WTC11 (cell line): Measurements from ENCODE around the gene PLCZ1. TPM values are rescaled to one million over a fixed set of nuclear protein-coding genes. Genes with fewer than 3 reads are reported as not detected.

ENCODE experiments used
- ATAC-seq: fragments of 200-7000 bp; cut with Tn5 transposase; 2 replicates; pipeline ENCODE4 v1.10.0; 2021; ENCODE audit warnings: mild to moderate bottlenecking, moderate library complexity
- CTCF ChIA-PET: fragments of 300-600 bp; sonication (Branson Sonifier 250); formaldehyde crosslinking; loops from one replicate; lab custom pipeline; 2021; ENCODE audit warnings: antibody characterized with exemption; lab: Charles Lee
- POLR2A ChIA-PET: fragments of 350-600 bp; sonication (Branson Sonifier 250); formaldehyde crosslinking; loops from one replicate; lab custom pipeline; 2021; ENCODE audit warnings: antibody characterized with exemption; lab: Charles Lee
- DNase-seq: peaks from one replicate; pipeline ENCODE4 v3.0.0; 2021; ENCODE audit warnings: low spot score
- H3K27ac Mint-ChIP-seq: 2 replicates; pipeline ENCODE4 v1.8.0; 2021; ENCODE audit warnings: mixed read lengths
- H3K27me3 Mint-ChIP-seq: 2 replicates; pipeline ENCODE4 v1.8.0; 2021; ENCODE audit warnings: low read depth, mild to moderate bottlenecking, moderate library complexity, mixed read lengths
- H3K36me3 Mint-ChIP-seq: 2 replicates; pipeline ENCODE4 v1.8.0; 2021; ENCODE audit warnings: mixed read lengths
- H3K4me1 Mint-ChIP-seq: 2 replicates; pipeline ENCODE4 v1.8.0; 2022; ENCODE audit warnings: mixed read lengths
- H3K4me3 Mint-ChIP-seq: 2 replicates; pipeline ENCODE4 v1.8.0; 2021; ENCODE audit warnings: mild to moderate bottlenecking, moderate library complexity, mixed read lengths
- H3K9me3 Mint-ChIP-seq: 2 replicates; pipeline ENCODE4 v1.8.0; 2021; ENCODE audit warnings: mixed read lengths
- ATF2 ChIP-seq: sonication (generic); formaldehyde crosslinking; IDR thresholded peaks from 2 replicates; pipeline ENCODE4 v1.8.1; 2022; ENCODE audit warnings: low read depth, missing genetic modification reagents, borderline replicate concordance
- CBFB ChIP-seq: sonication (generic); formaldehyde crosslinking; IDR thresholded peaks from 2 replicates; pipeline ENCODE4 v1.8.1; 2022; ENCODE audit warnings: mild to moderate bottlenecking, low read depth, missing genetic modification reagents
- ETV6 ChIP-seq: sonication (generic); formaldehyde crosslinking; IDR thresholded peaks from 2 replicates; pipeline ENCODE4 v1.8.1; 2022; ENCODE audit warnings: mild to moderate bottlenecking, missing genetic modification reagents
- FOXK1 ChIP-seq: sonication (generic); formaldehyde crosslinking; IDR thresholded peaks from 2 replicates; pipeline ENCODE4 v1.8.0; 2022; ENCODE audit warnings: mild to moderate bottlenecking, moderate library complexity, missing genetic modification reagents
- FOXP1 ChIP-seq: sonication (generic); formaldehyde crosslinking; IDR thresholded peaks from 2 replicates; pipeline ENCODE4 v1.8.0; 2022; ENCODE audit warnings: missing genetic modification reagents, mild to moderate bottlenecking, moderate library complexity, borderline replicate concordance
- FOXP4 ChIP-seq: sonication (generic); formaldehyde crosslinking; IDR thresholded peaks from 2 replicates; pipeline ENCODE4 v1.8.0; 2022; ENCODE audit warnings: mild to moderate bottlenecking, missing genetic modification reagents
- GABPB1 ChIP-seq: sonication (generic); formaldehyde crosslinking; IDR thresholded peaks from 2 replicates; pipeline ENCODE4 v1.8.1; 2023; ENCODE audit warnings: mild to moderate bottlenecking, missing genetic modification reagents
- GTF2I ChIP-seq: fragments of 250-450 bp; sonication (Bioruptor Pico); conservative IDR thresholded peaks from 2 replicates; pipeline ENCODE4 v1.4.0; 2021; ENCODE audit warnings: mild to moderate bottlenecking
- KAT7 ChIP-seq: sonication (generic); formaldehyde crosslinking; IDR thresholded peaks from 2 replicates; pipeline ENCODE4 v1.8.1; 2023; ENCODE audit warnings: missing genetic modification reagents, mild to moderate bottlenecking, borderline replicate concordance
- NFATC4 ChIP-seq: fragments of 250-450 bp; sonication (Bioruptor Pico); IDR thresholded peaks from 2 replicates; pipeline ENCODE4 v1.9.0; 2021; ENCODE audit warnings: mild to moderate bottlenecking
- NFE2L1 ChIP-seq: sonication (generic); formaldehyde crosslinking; IDR thresholded peaks from 2 replicates; pipeline ENCODE4 v1.8.1; 2023; ENCODE audit warnings: missing genetic modification reagents
- OVOL2 ChIP-seq: fragments of 250-450 bp; sonication (Bioruptor Pico); IDR thresholded peaks from 2 replicates; pipeline ENCODE4 v1.9.0; 2021; ENCODE audit warnings: mild to moderate bottlenecking, borderline replicate concordance
- SMAD3 ChIP-seq: sonication (generic); formaldehyde crosslinking; IDR thresholded peaks from 2 replicates; pipeline ENCODE4 v1.8.0; 2022; ENCODE audit warnings: missing genetic modification reagents, mild to moderate bottlenecking, borderline replicate concordance
- SP1 ChIP-seq: sonication (generic); formaldehyde crosslinking; conservative IDR thresholded peaks from 2 replicates; pipeline ENCODE4 v1.8.1; 2022; ENCODE audit warnings: missing genetic modification reagents
- TCF7 ChIP-seq: sonication (generic); formaldehyde crosslinking; IDR thresholded peaks from 2 replicates; pipeline ENCODE4 v1.8.0; 2022; ENCODE audit warnings: mild to moderate bottlenecking, low read depth, missing genetic modification reagents, moderate library complexity
- TEAD1 ChIP-seq: sonication (generic); formaldehyde crosslinking; IDR thresholded peaks from 2 replicates; pipeline ENCODE4 v1.8.0; 2022; ENCODE audit warnings: mild to moderate bottlenecking, missing genetic modification reagents
- TEAD4 ChIP-seq: sonication (generic); formaldehyde crosslinking; IDR thresholded peaks from 2 replicates; pipeline ENCODE4 v1.8.0; 2022; ENCODE audit warnings: mild to moderate bottlenecking, missing genetic modification reagents
- ZNF121 ChIP-seq: sonication (generic); formaldehyde crosslinking; IDR thresholded peaks from 2 replicates; pipeline ENCODE4 v1.8.0; 2023; ENCODE audit warnings: missing genetic modification reagents
- ZNF416 ChIP-seq: fragments of 250-450 bp; sonication (Bioruptor Pico); IDR thresholded peaks from 2 replicates; pipeline ENCODE4 v1.9.0; 2021; ENCODE audit warnings: mild to moderate bottlenecking, inconsistent platforms
- total RNA-seq: library from RNA; stranded (reverse); gene quantifications from 3 replicates; pipeline ENCODE4 v1.2.3, GENCODE V29; 2021
- TF ChIP-seq, protein P1 (sequence below): sonication (generic); formaldehyde crosslinking; IDR thresholded peaks from 2 replicates; pipeline ENCODE4 v1.8.1; 2023; ENCODE audit warnings: mild to moderate bottlenecking, missing genetic modification reagents, moderate library complexity
- TF ChIP-seq, protein P2 (sequence below): sonication (generic); formaldehyde crosslinking; IDR thresholded peaks from 2 replicates; pipeline ENCODE4 v1.8.1; 2022; ENCODE audit warnings: missing genetic modification reagents, borderline replicate concordance
- TF ChIP-seq, protein P3 (sequence below): fragments of 250-450 bp; sonication (Bioruptor Pico); IDR thresholded peaks from 2 replicates; pipeline ENCODE4 v1.8.0; 2021; ENCODE audit warnings: mild to moderate bottlenecking
- TF ChIP-seq, protein P4 (sequence below): fragments of 250-450 bp; sonication (Bioruptor Pico); IDR thresholded peaks from 2 replicates; pipeline ENCODE4 v2.1.2; 2022; ENCODE audit warnings: mild to moderate bottlenecking, moderate library complexity
- TF ChIP-seq, protein P5 (sequence below): sonication (generic); formaldehyde crosslinking; IDR thresholded peaks from 2 replicates; pipeline ENCODE4 v1.8.1; 2023; ENCODE audit warnings: mild to moderate bottlenecking, moderate library complexity, missing genetic modification reagents
- TF ChIP-seq, protein P6 (sequence below): sonication (generic); formaldehyde crosslinking; IDR thresholded peaks from 2 replicates; pipeline ENCODE4 v1.8.0; 2022; ENCODE audit warnings: mild to moderate bottlenecking, missing genetic modification reagents

PLCZ1 gene
- total RNA-seq, 1 experiment from 2014 or later: not detected

GRCh38 chr12:18651525-18651924 lies 86.3 kb downstream of the PLCZ1 start:
- no peak for ATAC-seq
- POLR2A ChIA-PET: interaction anchor here (0.7 kb wide), 1 partner anchor 809 kb away, joined by 3 read pairs; no protein-coding TSS in a partner anchor
- Mint-ChIP-seq H3K4me3 (no peak overlapping the region), H3K27me3 (no peaks in the 10 kb centered on the region; the same call in 1 of the 2 replicates), H3K9me3 (no peaks in the 10 kb centered on the region), H3K4me1 (no peaks in the 10 kb centered on the region)
- no peak for DNase-seq
- no peak for TF ChIP-seq FOXK1
- TF ChIP-seq ATF2: no peak
- no peak for TF ChIP-seq ETV6 (CRISPR knock-in tag)
- TF ChIP-seq, protein P1, sequence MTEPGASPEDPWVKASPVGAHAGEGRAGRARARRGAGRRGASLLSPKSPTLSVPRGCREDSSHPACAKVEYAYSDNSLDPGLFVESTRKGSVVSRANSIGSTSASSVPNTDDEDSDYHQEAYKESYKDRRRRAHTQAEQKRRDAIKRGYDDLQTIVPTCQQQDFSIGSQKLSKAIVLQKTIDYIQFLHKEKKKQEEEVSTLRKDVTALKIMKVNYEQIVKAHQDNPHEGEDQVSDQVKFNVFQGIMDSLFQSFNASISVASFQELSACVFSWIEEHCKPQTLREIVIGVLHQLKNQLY (CRISPR knock-in tag): no peak
- no peak for TF ChIP-seq KAT7
- TF ChIP-seq NFATC4 (CRISPR knock-in tag): no peak
- no peak for TF ChIP-seq TEAD4 (CRISPR knock-in tag)
- TF ChIP-seq, protein P2, sequence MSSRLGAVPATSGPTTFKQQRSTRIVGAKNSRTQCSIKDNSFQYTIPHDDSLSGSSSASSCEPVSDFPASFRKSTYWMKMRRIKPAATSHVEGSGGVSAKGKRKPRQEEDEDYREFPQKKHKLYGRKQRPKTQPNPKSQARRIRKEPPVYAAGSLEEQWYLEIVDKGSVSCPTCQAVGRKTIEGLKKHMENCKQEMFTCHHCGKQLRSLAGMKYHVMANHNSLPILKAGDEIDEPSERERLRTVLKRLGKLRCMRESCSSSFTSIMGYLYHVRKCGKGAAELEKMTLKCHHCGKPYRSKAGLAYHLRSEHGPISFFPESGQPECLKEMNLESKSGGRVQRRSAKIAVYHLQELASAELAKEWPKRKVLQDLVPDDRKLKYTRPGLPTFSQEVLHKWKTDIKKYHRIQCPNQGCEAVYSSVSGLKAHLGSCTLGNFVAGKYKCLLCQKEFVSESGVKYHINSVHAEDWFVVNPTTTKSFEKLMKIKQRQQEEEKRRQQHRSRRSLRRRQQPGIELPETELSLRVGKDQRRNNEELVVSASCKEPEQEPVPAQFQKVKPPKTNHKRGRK: no peak
- TF ChIP-seq ZNF416 (CRISPR knock-in tag): no peak
- TF ChIP-seq, protein P3, sequence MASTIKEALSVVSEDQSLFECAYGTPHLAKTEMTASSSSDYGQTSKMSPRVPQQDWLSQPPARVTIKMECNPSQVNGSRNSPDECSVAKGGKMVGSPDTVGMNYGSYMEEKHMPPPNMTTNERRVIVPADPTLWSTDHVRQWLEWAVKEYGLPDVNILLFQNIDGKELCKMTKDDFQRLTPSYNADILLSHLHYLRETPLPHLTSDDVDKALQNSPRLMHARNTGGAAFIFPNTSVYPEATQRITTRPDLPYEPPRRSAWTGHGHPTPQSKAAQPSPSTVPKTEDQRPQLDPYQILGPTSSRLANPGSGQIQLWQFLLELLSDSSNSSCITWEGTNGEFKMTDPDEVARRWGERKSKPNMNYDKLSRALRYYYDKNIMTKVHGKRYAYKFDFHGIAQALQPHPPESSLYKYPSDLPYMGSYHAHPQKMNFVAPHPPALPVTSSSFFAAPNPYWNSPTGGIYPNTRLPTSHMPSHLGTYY: no peak
- TF ChIP-seq, protein P4, sequence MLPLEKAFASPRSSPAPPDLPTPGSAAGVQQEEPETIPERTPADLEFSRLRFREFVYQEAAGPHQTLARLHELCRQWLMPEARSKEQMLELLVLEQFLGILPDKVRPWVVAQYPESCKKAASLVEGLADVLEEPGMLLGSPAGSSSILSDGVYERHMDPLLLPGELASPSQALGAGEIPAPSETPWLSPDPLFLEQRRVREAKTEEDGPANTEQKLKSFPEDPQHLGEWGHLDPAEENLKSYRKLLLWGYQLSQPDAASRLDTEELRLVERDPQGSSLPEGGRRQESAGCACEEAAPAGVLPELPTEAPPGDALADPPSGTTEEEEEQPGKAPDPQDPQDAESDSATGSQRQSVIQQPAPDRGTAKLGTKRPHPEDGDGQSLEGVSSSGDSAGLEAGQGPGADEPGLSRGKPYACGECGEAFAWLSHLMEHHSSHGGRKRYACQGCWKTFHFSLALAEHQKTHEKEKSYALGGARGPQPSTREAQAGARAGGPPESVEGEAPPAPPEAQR (CRISPR knock-in tag): no peak
- TF ChIP-seq TCF7 (CRISPR knock-in tag): no peak
- TF ChIP-seq FOXP4: no peak
- TF ChIP-seq, all 79 proteins: peak for 0
- Mint-ChIP-seq H3K36me3 (no peaks in the 10 kb centered on the region), H3K27ac (no peak overlapping the region)
- CTCF ChIA-PET: no interaction called here

DNA sequence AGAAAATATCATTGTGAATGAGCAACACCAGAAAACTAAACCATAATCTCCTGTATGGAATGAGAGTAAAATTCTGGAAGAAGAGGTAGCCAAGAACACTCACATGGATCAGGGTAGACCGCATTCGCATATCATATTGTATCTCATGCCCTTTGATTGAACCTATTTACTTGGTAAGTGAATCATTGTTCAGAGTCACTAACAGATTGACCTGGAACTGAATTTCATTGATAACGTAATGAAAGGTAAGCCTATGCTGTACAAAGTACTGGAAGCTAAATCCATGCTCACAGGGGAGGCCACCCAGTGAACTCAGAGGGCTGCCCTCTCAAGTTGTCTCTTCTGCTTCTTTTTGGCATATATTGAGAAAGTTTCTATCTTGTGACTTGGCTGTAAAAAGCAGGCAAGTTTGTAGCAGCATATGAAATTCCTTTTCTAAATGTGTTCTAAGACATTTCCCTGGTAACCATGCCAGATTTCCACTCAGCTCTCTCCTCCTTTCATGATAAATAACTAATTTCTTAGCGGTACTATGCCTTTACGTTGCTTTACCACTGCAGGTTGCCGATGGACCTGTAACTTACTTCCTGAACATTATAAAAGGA lies 91.4 kb downstream of the PLCZ1 start:
- no peaks in the 10 kb centered on the region for H3K27me3 Mint-ChIP-seq
- no peaks in the 10 kb centered on the region for H3K36me3 Mint-ChIP-seq
- peaks cover 2% of the 10 kb centered on the region; the same call in 1 of the 2 replicates for H3K4me1 Mint-ChIP-seq
- ChIA-PET CTCF (no interaction called here), POLR2A (no interaction called here)
- ATAC-seq (no peak), DNase-seq (no peak)
- H3K9me3 Mint-ChIP-seq: no peaks in the 10 kb centered on the region
- H3K27ac Mint-ChIP-seq: no peak overlapping the region
- no peak overlapping the region for H3K4me3 Mint-ChIP-seq
- TF ChIP-seq GTF2I (CRISPR knock-in tag): no peak
- no peak for TF ChIP-seq GABPB1 (CRISPR knock-in tag)
- no peak for TF ChIP-seq SMAD3 (CRISPR knock-in tag)
- TF ChIP-seq TEAD1 (CRISPR knock-in tag): no peak
- no peak for TF ChIP-seq NFE2L1
- no peak for TF ChIP-seq CBFB (CRISPR knock-in tag)
- no peak for TF ChIP-seq ZNF121 (CRISPR knock-in tag)
- TF ChIP-seq, protein P5, sequence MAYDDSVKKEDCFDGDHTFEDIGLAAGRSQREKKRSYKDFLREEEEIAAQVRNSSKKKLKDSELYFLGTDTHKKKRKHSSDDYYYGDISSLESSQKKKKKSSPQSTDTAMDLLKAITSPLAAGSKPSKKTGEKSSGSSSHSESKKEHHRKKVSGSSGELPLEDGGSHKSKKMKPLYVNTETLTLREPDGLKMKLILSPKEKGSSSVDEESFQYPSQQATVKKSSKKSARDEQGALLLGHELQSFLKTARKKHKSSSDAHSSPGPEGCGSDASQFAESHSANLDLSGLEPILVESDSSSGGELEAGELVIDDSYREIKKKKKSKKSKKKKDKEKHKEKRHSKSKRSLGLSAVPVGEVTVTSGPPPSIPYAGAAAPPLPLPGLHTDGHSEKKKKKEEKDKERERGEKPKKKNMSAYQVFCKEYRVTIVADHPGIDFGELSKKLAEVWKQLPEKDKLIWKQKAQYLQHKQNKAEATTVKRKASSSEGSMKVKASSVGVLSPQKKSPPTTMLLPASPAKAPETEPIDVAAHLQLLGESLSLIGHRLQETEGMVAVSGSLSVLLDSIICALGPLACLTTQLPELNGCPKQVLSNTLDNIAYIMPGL (CRISPR knock-in tag): no peak
- TF ChIP-seq, protein P6, sequence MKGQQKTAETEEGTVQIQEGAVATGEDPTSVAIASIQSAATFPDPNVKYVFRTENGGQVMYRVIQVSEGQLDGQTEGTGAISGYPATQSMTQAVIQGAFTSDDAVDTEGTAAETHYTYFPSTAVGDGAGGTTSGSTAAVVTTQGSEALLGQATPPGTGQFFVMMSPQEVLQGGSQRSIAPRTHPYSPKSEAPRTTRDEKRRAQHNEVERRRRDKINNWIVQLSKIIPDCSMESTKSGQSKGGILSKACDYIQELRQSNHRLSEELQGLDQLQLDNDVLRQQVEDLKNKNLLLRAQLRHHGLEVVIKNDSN: no peak
- TF ChIP-seq FOXP1 (CRISPR knock-in tag): no peak
- TF ChIP-seq OVOL2 (CRISPR knock-in tag): no peak
- TF ChIP-seq SP1 (CRISPR knock-in tag): no peak
